Transverse colon (tissue), 4 donors: Measurements from ENCODE around the gene UTF1. TPM values are rescaled to one million over a fixed set of nuclear protein-coding genes. Genes with fewer than 3 reads are reported as not detected.

Experiments used
- DNase-seq: peaks from one replicate; pipeline ENCODE4 v3.0.0-alpha.2; 2019
- H3K27ac ChIP-seq, 4 donors: fragments of 200-600 bp; sonication (generic); 2 replicates each; pipeline ENCODE4 v1.5.1; 2016 to 2018; ENCODE audit warnings: inconsistent platforms in 4 of 4
- H3K27me3 ChIP-seq: fragments of 200-600 bp; sonication (generic); 2 replicates; pipeline ENCODE4 v1.5.1; 2017; ENCODE audit warnings: inconsistent platforms
- H3K36me3 ChIP-seq, 4 donors: fragments of 200-600 bp; sonication (generic); 2 replicates each; pipeline ENCODE4 v1.5.1; 2017 to 2019; ENCODE audit warnings: inconsistent platforms in 4 of 4
- H3K4me1 ChIP-seq, 4 donors: fragments of 200-600 bp; sonication (generic); 2 replicates each; pipeline ENCODE4 v1.5.1; 2017 to 2020; ENCODE audit warnings: inconsistent platforms in 4 of 4
- H3K4me3 ChIP-seq, 4 donors: fragments of 200-600 bp; sonication (generic); 1 replicate in 1 of 4; 2 replicates in 3 of 4; pipeline versions ENCODE4 v1.5.1 to v1.6.1; 2017 to 2019; ENCODE audit warnings: inconsistent platforms in 4 of 4
- H3K9me3 ChIP-seq, 2 donors: fragments of 200-600 bp; sonication (generic); 2 replicates each; pipeline ENCODE4 v1.5.1; 2017 to 2019; ENCODE audit warnings: inconsistent platforms in 2 of 2
- EP300 ChIP-seq: sonication (generic); formaldehyde crosslinking; IDR thresholded peaks from one replicate; pipeline ENCODE4 v1.6.1; 2017; ENCODE audit warnings: antibody characterized with exemption, low read depth
- POLR2A ChIP-seq: fragments of 450-650 bp; IDR thresholded peaks from one replicate; pipeline ENCODE4 v1.6.1; 2016; ENCODE audit warnings: antibody characterized with exemption, mild to moderate bottlenecking, moderate library complexity
- POLR2AphosphoS5 ChIP-seq, 3 donors: sonication (generic); formaldehyde crosslinking; IDR thresholded peaks; one replicate each; pipeline ENCODE4 v1.6.1; 2016; ENCODE audit warnings: antibody characterized with exemption in 3 of 3
- WGBS, 2 donors: methylation state at CpG; one replicate each; pipeline ENCODE4 v1.1.5; 2018; ENCODE audit warnings: low coverage in 1 of 2; 5-methylcytosine and 5-hydroxymethylcytosine counted together
- in situ Hi-C, 4 donors: fragments of 200-750 bp; cut with MboI; loops; one replicate each; pipeline versions ENCODE4 v1.15.0 to v1.15.1; 2017; ENCODE audit warnings: low sequenced_read_pairs in 3 of 4, low pct_ligation_motif_present in 1 of 4, low pct_unique_long_range_greater_than_20kb in 1 of 4
- intact Hi-C: fragments of 100-400 bp; cut with DNase I; formaldehyde crosslinking; loops from one replicate; pipeline ENCODE4 v1.15.1; 2023; ENCODE audit warnings: low total_unique reads
- total RNA-seq, 4 donors: library from RNA; depleted of rRNA; stranded (reverse); fragments of >200 nt; gene quantifications; one replicate each; pipeline ENCODE4 v1.1.0, GENCODE V29; 2016
- TF ChIP-seq, protein P1 (sequence below), 5 experiments: fragments of 200-600 bp in 3 of 5; fragments of 450-650 bp in 2 of 5; sonication (generic) in 3 of 5; IDR thresholded peaks; 1 replicate in 2 of 5; 2 replicates in 3 of 5; pipeline ENCODE4 v1.5.1; 2016 to 2017; ENCODE audit warnings: antibody characterized with exemption in 5 of 5, inconsistent platforms in 3 of 5, mild to moderate bottlenecking in 2 of 5, moderate library complexity in 1 of 5

UTF1 gene
- total RNA-seq, 4 donors from 2014 or later: not detected

DNA sequence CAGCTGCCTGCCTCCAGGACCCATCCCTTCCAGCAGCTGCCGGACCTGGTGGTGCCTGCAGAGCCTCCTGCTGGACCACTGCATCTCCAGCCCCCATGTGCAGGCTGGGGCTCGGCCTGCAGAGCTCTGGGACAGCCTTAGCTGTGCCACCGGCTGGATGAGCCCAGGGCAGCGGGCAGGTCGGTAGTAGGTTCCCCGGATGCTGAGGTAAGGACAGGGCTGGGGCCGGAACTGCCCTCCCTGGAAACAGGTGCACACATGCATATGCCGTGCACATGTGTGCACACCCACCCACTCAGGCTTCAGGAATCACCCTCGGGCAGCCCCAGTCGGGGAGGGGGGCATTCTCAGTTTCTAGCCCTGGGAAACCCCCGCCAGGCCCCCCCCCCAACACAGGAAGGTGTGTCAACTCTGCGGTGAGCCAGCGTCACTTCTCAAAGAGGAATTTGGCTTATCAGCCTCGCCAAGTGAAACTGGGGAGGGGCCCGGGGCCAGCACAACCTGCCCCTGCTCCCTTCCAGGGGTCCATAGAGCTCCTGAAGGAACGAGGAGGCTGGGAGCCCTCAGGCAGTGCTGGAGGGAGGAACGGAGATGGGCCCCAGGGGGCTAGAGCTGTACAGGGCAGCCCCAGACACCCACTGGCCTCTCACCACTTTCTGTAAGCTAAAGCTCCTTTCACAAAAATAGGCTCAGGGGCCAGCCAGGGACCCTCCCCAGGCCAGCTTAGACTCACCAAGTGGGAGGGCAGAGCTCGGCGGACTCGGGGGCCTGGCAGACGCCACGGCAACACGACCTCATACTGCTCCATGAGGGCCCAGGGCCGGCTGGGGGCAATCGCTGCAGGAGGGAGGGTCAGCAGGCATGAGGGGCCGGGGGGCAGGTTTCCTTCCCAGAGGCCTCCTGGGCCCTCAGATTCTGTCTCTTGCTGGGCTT, 45.0 kb downstream of the UTF1 start:
- DNase-seq: peak; percentile 66
- H3K4me3 ChIP-seq: peak overlapping the region in 2 of 4 donors; percentile 25 to 39
- no peaks in the 10 kb centered on the region for H3K9me3 ChIP-seq
- WGBS, 2 donors: 28% methylated on average over 15 of the region's 26 CpGs; no CpG with 5 or more reads in 1 of the 2 donors
- no peak for TF ChIP-seq EP300
- no peak for TF ChIP-seq POLR2AphosphoS5 (IDR thresholded peaks at IDR 0.05)
- peaks cover 0 to 21% (median 15%) of the 10 kb centered on the region in 4 donors for H3K4me1 ChIP-seq
- intact Hi-C loops: no loop called here
- in situ Hi-C loops: no loop called here
- peaks cover 0 to 2% (median under 1%) of the 10 kb centered on the region in 4 donors for H3K36me3 ChIP-seq
- peak overlapping the region in 3 of 4 donors; percentile 37 to 49 (median 49) for H3K27ac ChIP-seq
- H3K27me3 ChIP-seq: peaks cover 29% of the 10 kb centered on the region

DNA sequence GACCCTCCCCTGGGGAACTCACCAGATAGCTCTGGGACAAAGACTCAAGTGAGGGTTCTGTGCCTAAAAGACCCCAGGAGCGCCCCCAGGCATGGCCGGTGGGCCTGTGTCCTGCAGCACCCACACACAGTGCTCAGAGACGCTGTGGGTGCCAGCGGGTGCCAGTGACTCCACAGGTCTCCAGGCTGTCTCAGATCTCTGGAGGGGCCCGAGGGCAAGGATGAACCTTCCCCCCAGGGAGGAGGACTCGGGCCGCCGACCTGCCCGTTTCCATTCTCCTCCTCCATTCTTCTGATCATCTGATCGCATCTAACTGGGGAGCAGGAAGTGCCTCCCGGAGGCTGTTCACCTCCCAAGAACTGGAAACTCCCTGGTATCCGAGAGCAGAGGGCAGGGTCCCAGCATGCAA, 45.7 kb downstream of the UTF1 start:
- in situ Hi-C loops (no loop called here), intact Hi-C loops (no loop called here)
- 20% methylated on average over 11 of the region's 12 CpGs; no CpG with 5 or more reads in 1 of the 2 donors for WGBS, 2 donors
- Histone ChIP-seq H3K4me3 (peak overlapping the region in 2 of 4 donors; percentile 25 to 39), H3K27me3 (peaks cover 29% of the 10 kb centered on the region), H3K36me3 (peaks cover 0 to 5% (median 2%) of the 10 kb centered on the region in 4 donors), H3K4me1 (peaks cover 0 to 21% (median 15%) of the 10 kb centered on the region in 4 donors), H3K9me3 (no peaks in the 10 kb centered on the region), H3K27ac (peak overlapping the region; percentile 23 to 49 (median 43))
- DNase-seq: no peak
- no peak for TF ChIP-seq POLR2AphosphoS5 (IDR thresholded peaks at IDR 0.05)
- TF ChIP-seq, protein P1, sequence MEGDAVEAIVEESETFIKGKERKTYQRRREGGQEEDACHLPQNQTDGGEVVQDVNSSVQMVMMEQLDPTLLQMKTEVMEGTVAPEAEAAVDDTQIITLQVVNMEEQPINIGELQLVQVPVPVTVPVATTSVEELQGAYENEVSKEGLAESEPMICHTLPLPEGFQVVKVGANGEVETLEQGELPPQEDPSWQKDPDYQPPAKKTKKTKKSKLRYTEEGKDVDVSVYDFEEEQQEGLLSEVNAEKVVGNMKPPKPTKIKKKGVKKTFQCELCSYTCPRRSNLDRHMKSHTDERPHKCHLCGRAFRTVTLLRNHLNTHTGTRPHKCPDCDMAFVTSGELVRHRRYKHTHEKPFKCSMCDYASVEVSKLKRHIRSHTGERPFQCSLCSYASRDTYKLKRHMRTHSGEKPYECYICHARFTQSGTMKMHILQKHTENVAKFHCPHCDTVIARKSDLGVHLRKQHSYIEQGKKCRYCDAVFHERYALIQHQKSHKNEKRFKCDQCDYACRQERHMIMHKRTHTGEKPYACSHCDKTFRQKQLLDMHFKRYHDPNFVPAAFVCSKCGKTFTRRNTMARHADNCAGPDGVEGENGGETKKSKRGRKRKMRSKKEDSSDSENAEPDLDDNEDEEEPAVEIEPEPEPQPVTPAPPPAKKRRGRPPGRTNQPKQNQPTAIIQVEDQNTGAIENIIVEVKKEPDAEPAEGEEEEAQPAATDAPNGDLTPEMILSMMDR (IDR thresholded peaks at IDR 0.05): no peak
- no peak for TF ChIP-seq EP300
- no peak for TF ChIP-seq POLR2A

GRCh38 chr10:133276100-133276434, 46.0 kb downstream of the UTF1 start:
- intact Hi-C loops: no loop called here
- H3K27ac ChIP-seq: peak overlapping the region; percentile 23 to 57 (median 43)
- H3K9me3 ChIP-seq: no peaks in the 10 kb centered on the region
- H3K36me3 ChIP-seq: peaks cover 0 to 5% (median 2%) of the 10 kb centered on the region in 4 donors
- H3K27me3 ChIP-seq: peaks cover 29% of the 10 kb centered on the region
- in situ Hi-C loops: no loop called here
- peak overlapping the region in 3 of 4 donors; percentile 7 to 39 (median 25) for H3K4me3 ChIP-seq
- WGBS, 2 donors: 11% methylated on average over 6 of the region's 6 CpGs; no CpG with 5 or more reads in 1 of the 2 donors
- TF ChIP-seq POLR2AphosphoS5 (IDR thresholded peaks at IDR 0.05) (no peak), EP300 (no peak)
- TF ChIP-seq, protein P1 (IDR thresholded peaks at IDR 0.05): no peak
- no peak for DNase-seq
- peaks cover 0 to 21% (median 15%) of the 10 kb centered on the region in 4 donors for H3K4me1 ChIP-seq

GRCh38 chr10:133276435-133277201, 46.6 kb downstream of the UTF1 start, which contains the start of gene ADAM8:
ADAM8 (minus strand) TSS chr10:133276868; CDS start chr10:133276817, 51 bp downstream.
- Histone ChIP-seq H3K4me1 (peaks cover 0 to 21% (median 15%) of the 10 kb centered on the region in 4 donors), H3K4me3 (peak within 1 kb of the TSS in 3 of 4 donors; percentile 7 to 39 (median 25)), H3K36me3 (peaks cover 0 to 8% (median 3%) of the 10 kb centered on the region in 4 donors), H3K27ac (peak within 1 kb of the TSS; percentile 23 to 57 (median 43)), H3K27me3 (peaks cover 29% of the 10 kb centered on the region), H3K9me3 (no peaks in the 10 kb centered on the region)
- intact Hi-C loops (no loop called here), in situ Hi-C loops (no loop called here)
- no peak for TF ChIP-seq EP300
- TF ChIP-seq POLR2AphosphoS5 (IDR thresholded peaks at IDR 0.05): peak in 2 of 3 donors; percentile 24 to 30
- DNase-seq: peak; percentile 63
- WGBS, 2 donors: 20% methylated on average over 16 of the region's 63 CpGs; no CpG with 5 or more reads in 1 of the 2 donors
